Endothelial cell of umbilical vein (primary cell): ENCODE data around the gene DNAJB5. TPM values are rescaled to one million over a fixed set of nuclear protein-coding genes. Genes with fewer than 3 reads are reported as not detected.

Experiments
- BruUV-seq: library from RNA; stranded (reverse); fragments of 400-500 nt; replicated peaks from 2 replicates; lab custom pipeline; 2021; lab: Mats Ljungman, UMichigan
- CTCF ChIA-PET: fragments of 300-600, 350-600 bp; sonication (Branson Sonifier 250); formaldehyde crosslinking; loops from one replicate; lab custom pipeline; 2021; ENCODE audit warnings: antibody characterized with exemption, inconsistent platforms; lab: Charles Lee
- POLR2A ChIA-PET: fragments of 300-600, 350-600 bp; sonication (Branson Sonifier 250); formaldehyde crosslinking; loops from one replicate; lab custom pipeline; 2021; ENCODE audit warnings: antibody characterized with exemption, inconsistent platforms; lab: Charles Lee
- DNase-seq: peaks from one replicate; pipeline ENCODE4 v3.0.0-alpha.2; 2011; ENCODE audit warnings: low read depth, low spot score
- FAIRE-seq: peaks from 2 replicates; lab custom pipeline; 2011; peaks lifted over from hg19 to GRCh38; lab: Jason Lieb, UNC
- H2AFZ ChIP-seq: 2 replicates; pipeline ENCODE4 v1.6.0; 2012; ENCODE audit warnings: low read depth, low read length, control low read depth, inconsistent platforms
- H3K27ac ChIP-seq: 2 replicates; pipeline ENCODE4 v1.5.1; 2011; ENCODE audit warnings: low read depth, mild to moderate bottlenecking, control low read depth, low read length, moderate library complexity; ENCODE audit not compliant: insufficient read depth
- H3K27me3 ChIP-seq, 2 experiments: 2 replicates each; pipeline versions ENCODE4 v1.6.0 to v1.6.1; 2011; ENCODE audit warnings: low read length in 2 of 2, mixed read lengths in 1 of 2; ENCODE audit not compliant: control insufficient read depth in 2 of 2, insufficient read depth in 2 of 2
- H3K36me3 ChIP-seq, 2 experiments: 2 replicates in 1 of 2; 3 replicates in 1 of 2; pipeline ENCODE4 v1.5.1; 2011; ENCODE audit warnings: low read length in 2 of 2, mild to moderate bottlenecking in 1 of 2, moderate library complexity in 1 of 2; ENCODE audit not compliant: control insufficient read depth in 2 of 2, insufficient read depth in 2 of 2; ENCODE audit errors: extremely low read depth in 1 of 2
- H3K4me1 ChIP-seq: 3 replicates; pipeline ENCODE4 v1.5.1; 2011; ENCODE audit warnings: mild to moderate bottlenecking, low read length; ENCODE audit not compliant: control insufficient read depth, insufficient read depth; ENCODE audit errors: extremely low read depth
- H3K4me2 ChIP-seq: 2 replicates; pipeline ENCODE4 v1.6.1; 2011; ENCODE audit warnings: low read length, control low read depth, mixed read lengths; ENCODE audit not compliant: insufficient read depth
- H3K4me3 ChIP-seq, 3 experiments: fragments of 200-600 bp in 1 of 3; sonication (generic), shearing (Covaris generic) in 1 of 3; replicated peaks in 1 of 3; 2 replicates each; pipeline ENCODE4 v1.5.1; 2011 to 2016; ENCODE audit warnings: control low read depth in 3 of 3, low read length in 3 of 3, mild to moderate bottlenecking in 2 of 3, inconsistent platforms in 1 of 3, low read depth in 1 of 3, moderate library complexity in 1 of 3; ENCODE audit not compliant: insufficient read depth in 1 of 3
- H3K79me2 ChIP-seq: 2 replicates; pipeline ENCODE4 v1.6.0; 2012; ENCODE audit warnings: low read length, inconsistent platforms; ENCODE audit not compliant: control insufficient read depth, insufficient read depth
- H3K9ac ChIP-seq: replicated peaks from 2 replicates; pipeline ENCODE3; 2011; ENCODE audit warnings: low read length, control low read depth; ENCODE audit not compliant: insufficient read depth; ENCODE audit errors: extremely low read depth
- H3K9me1 ChIP-seq: replicated peaks from 3 replicates; pipeline ENCODE4 v1.6.0; 2011; ENCODE audit warnings: mild to moderate bottlenecking, low read length; ENCODE audit not compliant: control insufficient read depth, insufficient read depth; ENCODE audit errors: extremely low read depth
- H3K9me3 ChIP-seq: replicated peaks from 2 replicates; pipeline ENCODE4 v1.5.1; 2012; ENCODE audit warnings: low read length, inconsistent platforms; ENCODE audit not compliant: control insufficient read depth, insufficient read depth
- H4K20me1 ChIP-seq: replicated peaks from 2 replicates; pipeline ENCODE3; 2011; ENCODE audit warnings: mild to moderate bottlenecking, low read length; ENCODE audit not compliant: control insufficient read depth, insufficient read depth; ENCODE audit errors: extremely low read depth
- EZH2 ChIP-seq: IDR thresholded peaks from 2 replicates; pipeline ENCODE4 v1.6.1; 2012; ENCODE audit warnings: borderline replicate concordance, low read depth, mild to moderate bottlenecking, moderate library complexity, low read length, inconsistent platforms; ENCODE audit not compliant: severe bottlenecking
- FOS ChIP-seq: IDR thresholded peaks from 2 replicates; pipeline ENCODE4 v1.6.1; 2011; ENCODE audit warnings: mild to moderate bottlenecking, low read length, moderate library complexity, borderline replicate concordance; ENCODE audit not compliant: insufficient read depth
- GATA2 ChIP-seq: IDR thresholded peaks from 2 replicates; pipeline ENCODE4 v1.7.0; 2011; ENCODE audit warnings: low read depth, mild to moderate bottlenecking, moderate library complexity, mixed read lengths, low read length; ENCODE audit not compliant: insufficient read length, insufficient read depth
- JUN ChIP-seq: IDR thresholded peaks from 2 replicates; pipeline ENCODE4 v1.6.1; 2011; ENCODE audit warnings: borderline replicate concordance, low read depth; ENCODE audit not compliant: insufficient read length, insufficient read depth
- MYC ChIP-seq: IDR thresholded peaks from one replicate; pipeline ENCODE4 v1.6.1; 2011; ENCODE audit warnings: mild to moderate bottlenecking, low read depth, low read length
- POLR2A ChIP-seq: IDR thresholded peaks from 2 replicates; pipeline ENCODE4 v1.6.1; 2012; ENCODE audit warnings: low read depth, mild to moderate bottlenecking, control low read depth, low read length
- POLR2AphosphoS5 ChIP-seq: IDR thresholded peaks from 2 replicates; pipeline ENCODE4 v1.6.1; 2012; ENCODE audit warnings: low read depth, mild to moderate bottlenecking, control low read depth, low read length, moderate library complexity; ENCODE audit not compliant: insufficient read depth
- dilution Hi-C: fragments of 300-500 bp; cut with MboI; formaldehyde crosslinking; loops from one replicate; pipeline ENCODE4 v1.15.0; 2019; ENCODE audit warnings: low sequenced_read_pairs; ENCODE audit not compliant: extremely low pct_ligation_motif_present
- intact Hi-C: fragments of 100-400 bp; cut with micrococcal nuclease; formaldehyde crosslinking; loops from one replicate; pipeline ENCODE4 v1.10.0; 2022
- polyA plus RNA-seq, 4 experiments: library from polyadenylated mRNA; depleted of rRNA in 3 of 4; stranded (reverse) in 3 of 4; unstranded in 1 of 4; fragments of >200 nt; gene quantifications; 2 replicates each; pipeline versions ENCODE4 v1.2.1 to v1.2.3, GENCODE V29; 2011 to 2012; ENCODE audit warnings: missing spikeins in 1 of 4
- total RNA-seq: library from RNA; stranded (reverse); gene quantifications from 2 replicates; pipeline ENCODE4 v1.2.3, GENCODE V29; 2021
- TF ChIP-seq, protein P1 (sequence below): IDR thresholded peaks from 2 replicates; pipeline ENCODE4 v1.6.1; 2011; ENCODE audit not compliant: insufficient read depth, insufficient read length
- TF ChIP-seq, protein P2 (sequence below), 2 donors: IDR thresholded peaks; 1 replicate in 1 of 2; 2 replicates in 1 of 2; pipeline ENCODE4 v1.5.1; 2011; ENCODE audit warnings: low read length in 2 of 2, mild to moderate bottlenecking in 2 of 2, moderate library complexity in 2 of 2, control low read depth in 1 of 2, inconsistent platforms in 1 of 2, low read depth in 1 of 2; ENCODE audit not compliant: insufficient read depth in 1 of 2; ENCODE audit errors: extremely low read depth in 1 of 2

The DNAJB5 gene
- total and polyA plus RNA-seq, 2 donors (not counting 3 experiments of a cell fraction or from before 2014, with no cell fraction given): 8.6 to 12.8 TPM

GRCh38 chr9:34983209-34983608, 6.3 kb upstream of the DNAJB5 start:
- ChIA-PET POLR2A (no interaction called here), CTCF (interaction anchor here (2.8 to 6.6 kb wide), 3 partner anchors 11 to 84 kb away, joined by 14 to 174 read pairs (median 25); no protein-coding TSS in a partner anchor)
- intact Hi-C loops: loop anchor here (10.0 kb wide), 1 partner anchor 308 kb away; no protein-coding TSS in a partner anchor

More at GRCh38 chr9:34983209-34983608, 6.3 kb upstream of the DNAJB5 start:
- no peak overlapping the region for H3K9ac ChIP-seq
- no peak overlapping the region for H3K4me3 ChIP-seq
- DNase-seq (no peak), FAIRE-seq (no peak)
- H3K4me2 ChIP-seq: no peak overlapping the region
- H3K36me3 ChIP-seq: no peaks in the 10 kb centered on the region
- H3K4me1 ChIP-seq: no peaks in the 10 kb centered on the region
- H3K27me3 ChIP-seq: peaks cover 0 to 5% of the 10 kb centered on the region in 2 experiments
- TF ChIP-seq POLR2A (no peak), GATA2 (no peak), EZH2 (no peak), JUN (no peak), FOS (no peak), MYC (no peak), POLR2AphosphoS5 (no peak)
- TF ChIP-seq, protein P1, sequence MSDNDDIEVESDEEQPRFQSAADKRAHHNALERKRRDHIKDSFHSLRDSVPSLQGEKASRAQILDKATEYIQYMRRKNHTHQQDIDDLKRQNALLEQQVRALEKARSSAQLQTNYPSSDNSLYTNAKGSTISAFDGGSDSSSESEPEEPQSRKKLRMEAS: no peak
- TF ChIP-seq, protein P2, sequence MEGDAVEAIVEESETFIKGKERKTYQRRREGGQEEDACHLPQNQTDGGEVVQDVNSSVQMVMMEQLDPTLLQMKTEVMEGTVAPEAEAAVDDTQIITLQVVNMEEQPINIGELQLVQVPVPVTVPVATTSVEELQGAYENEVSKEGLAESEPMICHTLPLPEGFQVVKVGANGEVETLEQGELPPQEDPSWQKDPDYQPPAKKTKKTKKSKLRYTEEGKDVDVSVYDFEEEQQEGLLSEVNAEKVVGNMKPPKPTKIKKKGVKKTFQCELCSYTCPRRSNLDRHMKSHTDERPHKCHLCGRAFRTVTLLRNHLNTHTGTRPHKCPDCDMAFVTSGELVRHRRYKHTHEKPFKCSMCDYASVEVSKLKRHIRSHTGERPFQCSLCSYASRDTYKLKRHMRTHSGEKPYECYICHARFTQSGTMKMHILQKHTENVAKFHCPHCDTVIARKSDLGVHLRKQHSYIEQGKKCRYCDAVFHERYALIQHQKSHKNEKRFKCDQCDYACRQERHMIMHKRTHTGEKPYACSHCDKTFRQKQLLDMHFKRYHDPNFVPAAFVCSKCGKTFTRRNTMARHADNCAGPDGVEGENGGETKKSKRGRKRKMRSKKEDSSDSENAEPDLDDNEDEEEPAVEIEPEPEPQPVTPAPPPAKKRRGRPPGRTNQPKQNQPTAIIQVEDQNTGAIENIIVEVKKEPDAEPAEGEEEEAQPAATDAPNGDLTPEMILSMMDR (IDR thresholded peaks at IDR 0.05; ENCODE audit: extremely low read depth in 1 of 2, insufficient read depth in 1 of 2, low read depth in 1 of 2, low read length in 2 of 2): no peak
- H3K9me1 ChIP-seq: no peaks in the 10 kb centered on the region
- H3K79me2 ChIP-seq: no peaks in the 10 kb centered on the region
- BruUV-seq: no TSS peak
- H4K20me1 ChIP-seq: no peaks in the 10 kb centered on the region
- H2AFZ ChIP-seq: no peak overlapping the region
- H3K27ac ChIP-seq: no peak overlapping the region
- dilution Hi-C loops: no loop called here
- H3K9me3 ChIP-seq: no peaks in the 10 kb centered on the region
